Dendritic cell treated with granulocyte-macrophage colony-stimulating factor and Interleukin-4, amounts not matched to agents 40 ng/mL and 50 ng/mL, for 4 days (primary cell): ENCODE results near the gene ANKRD12.
A peak's percentile ranks its signal among the peaks of the same experiment; 100 is the strongest.

ENCODE experiments used
- H3K27ac Mint-ChIP-seq: one replicate; pipeline ENCODE4 v1.8.0; 2022; ENCODE audit warnings: mild to moderate bottlenecking, mixed read lengths
- H3K27me3 Mint-ChIP-seq: one replicate; pipeline ENCODE4 v1.8.0; 2022; ENCODE audit warnings: mild to moderate bottlenecking, mixed read lengths
- H3K36me3 Mint-ChIP-seq: one replicate; pipeline ENCODE4 v1.8.0; 2022; ENCODE audit warnings: low read depth, mixed read lengths
- H3K4me1 Mint-ChIP-seq: one replicate; pipeline ENCODE4 v1.8.0; 2022; ENCODE audit warnings: low read depth, mixed read lengths
- H3K4me3 Mint-ChIP-seq: one replicate; pipeline ENCODE4 v1.8.0; 2022; ENCODE audit warnings: mild to moderate bottlenecking, moderate library complexity, mixed read lengths
- H3K9me3 Mint-ChIP-seq: one replicate; pipeline ENCODE4 v1.8.0; 2022; ENCODE audit warnings: mixed read lengths
- intact Hi-C: fragments of 100-400 bp; cut with micrococcal nuclease; formaldehyde crosslinking; loops from one replicate; pipeline ENCODE4 v1.15.0; 2022

The ANKRD12 gene

GRCh38 chr18:9221040-9221439 lies 84.5 kb downstream of the ANKRD12 start:
- no peak overlapping the region for H3K27ac Mint-ChIP-seq
- H3K4me3 Mint-ChIP-seq: no peak overlapping the region
- H3K36me3 Mint-ChIP-seq: peaks cover 98% of the 10 kb centered on the region
- H3K9me3 Mint-ChIP-seq: no peaks in the 10 kb centered on the region
- intact Hi-C loops: no loop called here
- H3K4me1 Mint-ChIP-seq: no peaks in the 10 kb centered on the region
- no peaks in the 10 kb centered on the region for H3K27me3 Mint-ChIP-seq

DNA sequence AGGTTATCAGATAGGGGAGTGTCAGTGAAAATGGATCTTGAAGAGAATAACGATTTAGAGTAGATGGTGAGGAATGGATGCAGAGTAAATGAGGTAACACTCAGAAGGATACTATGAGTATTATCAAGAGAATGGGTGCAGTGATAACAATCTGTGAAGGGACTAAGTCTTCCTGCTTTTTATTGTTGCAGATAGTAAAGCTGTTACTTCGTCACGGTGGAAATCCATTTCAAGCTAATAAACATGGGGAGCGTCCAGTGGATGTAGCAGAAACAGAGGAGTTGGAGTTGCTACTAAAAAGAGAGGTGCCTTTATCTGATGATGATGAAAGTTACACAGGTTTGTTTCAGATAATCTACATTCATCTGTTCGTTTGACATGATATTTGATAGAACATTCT lies 85.1 kb downstream of the ANKRD12 start:
- H3K4me3 Mint-ChIP-seq: no peak overlapping the region
- no peaks in the 10 kb centered on the region for H3K9me3 Mint-ChIP-seq
- H3K27ac Mint-ChIP-seq: no peak overlapping the region
- intact Hi-C loops: no loop called here
- no peaks in the 10 kb centered on the region for H3K4me1 Mint-ChIP-seq
- H3K36me3 Mint-ChIP-seq: peaks cover 98% of the 10 kb centered on the region
- H3K27me3 Mint-ChIP-seq: no peaks in the 10 kb centered on the region

DNA sequence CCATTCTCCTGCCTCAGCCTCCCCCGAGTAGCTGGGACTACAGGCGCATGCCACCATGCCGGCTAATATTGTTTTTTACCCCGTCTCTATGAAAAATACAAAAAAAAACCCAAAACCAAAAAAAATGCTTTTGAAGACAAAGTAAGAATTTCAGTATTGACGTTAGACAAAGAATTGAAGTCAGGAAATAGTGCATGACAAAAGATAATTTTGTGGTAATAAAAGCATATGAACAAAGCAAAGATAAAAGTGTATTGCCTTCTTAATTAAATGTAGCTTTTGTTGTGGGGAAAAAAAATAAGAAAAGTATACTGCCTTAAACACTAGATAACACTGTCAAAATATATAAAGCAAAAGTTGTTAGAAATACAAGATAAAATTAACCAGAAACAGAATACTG lies 86.8 kb downstream of the ANKRD12 start:
- intact Hi-C loops: no loop called here
- H3K36me3 Mint-ChIP-seq: peaks cover 98% of the 10 kb centered on the region
- H3K27me3 Mint-ChIP-seq: no peaks in the 10 kb centered on the region
- no peak overlapping the region for H3K4me3 Mint-ChIP-seq
- no peaks in the 10 kb centered on the region for H3K9me3 Mint-ChIP-seq
- no peaks in the 10 kb centered on the region for H3K4me1 Mint-ChIP-seq
- H3K27ac Mint-ChIP-seq: no peak overlapping the region

GRCh38 chr18:9226463-9226862 lies 89.9 kb downstream of the ANKRD12 start:
- Mint-ChIP-seq H3K4me1 (peaks cover 17% of the 10 kb centered on the region), H3K9me3 (peaks cover 12% of the 10 kb centered on the region), H3K27me3 (no peaks in the 10 kb centered on the region), H3K27ac (no peak overlapping the region), H3K4me3 (no peak overlapping the region), H3K36me3 (peaks cover 98% of the 10 kb centered on the region)
- intact Hi-C loops: no loop called here

DNA sequence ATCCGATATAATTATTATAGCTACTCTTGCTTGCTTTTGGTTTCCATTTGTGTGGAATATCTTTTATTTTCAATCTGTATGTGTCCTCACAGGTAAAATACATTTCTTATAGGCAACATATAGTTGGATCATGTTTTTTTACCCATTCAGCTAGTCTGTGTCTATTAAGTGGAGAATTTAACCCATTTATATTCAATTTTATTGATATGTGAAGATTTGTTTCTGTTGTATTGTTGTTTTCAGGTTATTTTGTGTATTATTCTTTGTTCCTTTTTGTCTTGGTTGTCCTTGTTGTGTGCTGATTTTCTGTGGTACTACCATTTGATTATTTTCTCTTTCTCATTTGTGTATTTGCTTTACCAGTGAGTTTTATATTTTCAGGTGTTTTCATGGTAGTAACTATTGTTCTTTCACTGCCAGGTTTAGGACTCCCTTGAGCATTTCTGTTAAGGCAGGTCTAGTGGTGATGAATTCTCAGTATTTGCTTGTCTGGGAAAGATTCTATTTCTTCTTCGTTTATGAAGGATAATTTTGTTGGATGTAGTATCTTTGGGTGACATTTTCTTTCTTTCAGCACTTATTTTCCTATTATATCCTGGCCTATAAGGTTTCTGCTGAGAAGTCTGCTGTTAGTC lies 95.4 kb downstream of the ANKRD12 start:
- Mint-ChIP-seq H3K4me1 (peaks cover 52% of the 10 kb centered on the region), H3K9me3 (peaks cover 24% of the 10 kb centered on the region), H3K36me3 (peaks cover 98% of the 10 kb centered on the region), H3K4me3 (no peak overlapping the region), H3K27ac (no peak overlapping the region), H3K27me3 (no peaks in the 10 kb centered on the region)
- intact Hi-C loops: no loop called here

DNA sequence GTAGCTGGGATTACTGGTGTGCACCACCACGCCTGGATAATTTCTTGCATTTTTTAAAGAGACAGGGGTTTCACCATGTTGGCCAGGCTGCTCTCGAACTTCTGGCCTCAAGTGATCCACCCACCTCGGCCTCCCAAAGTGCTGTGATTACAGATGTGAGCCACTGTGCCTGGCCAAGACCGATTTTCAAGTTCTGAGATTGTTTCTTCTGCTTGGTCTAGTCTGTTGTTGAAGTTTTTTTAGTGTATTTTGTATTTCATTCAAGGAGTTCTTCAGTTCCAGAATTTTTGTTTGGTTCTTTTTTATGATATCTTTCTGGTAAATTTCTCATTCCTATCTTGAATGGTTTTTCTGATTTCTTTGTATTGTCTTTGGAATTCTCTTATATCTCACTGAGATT lies 96.4 kb downstream of the ANKRD12 start:
- intact Hi-C loops: no loop called here
- H3K36me3 Mint-ChIP-seq: peaks cover 100% of the 10 kb centered on the region
- no peaks in the 10 kb centered on the region for H3K27me3 Mint-ChIP-seq
- peaks cover 24% of the 10 kb centered on the region for H3K9me3 Mint-ChIP-seq
- H3K27ac Mint-ChIP-seq: no peak overlapping the region
- H3K4me1 Mint-ChIP-seq: peaks cover 62% of the 10 kb centered on the region
- H3K4me3 Mint-ChIP-seq: no peak overlapping the region

- Mint-ChIP-seq H3K27ac (no peak overlapping the region), H3K9me3 (peaks cover 24% of the 10 kb centered on the region), H3K36me3 (peaks cover 100% of the 10 kb centered on the region), H3K27me3 (no peaks in the 10 kb centered on the region), H3K4me1 (peaks cover 69% of the 10 kb centered on the region), H3K4me3 (no peak overlapping the region)
- intact Hi-C loops: no loop called here
Measured at GRCh38 chr18:9233771-9234440, 97.3 kb downstream of the ANKRD12 start.

- Mint-ChIP-seq H3K4me1 (peaks cover 65% of the 10 kb centered on the region), H3K4me3 (no peak overlapping the region), H3K36me3 (peaks cover 100% of the 10 kb centered on the region), H3K9me3 (peaks cover 24% of the 10 kb centered on the region), H3K27me3 (no peaks in the 10 kb centered on the region), H3K27ac (no peak overlapping the region)
- intact Hi-C loops: no loop called here
Measured at GRCh38 chr18:9234528-9234927, 97.9 kb downstream of the ANKRD12 start.

DNA sequence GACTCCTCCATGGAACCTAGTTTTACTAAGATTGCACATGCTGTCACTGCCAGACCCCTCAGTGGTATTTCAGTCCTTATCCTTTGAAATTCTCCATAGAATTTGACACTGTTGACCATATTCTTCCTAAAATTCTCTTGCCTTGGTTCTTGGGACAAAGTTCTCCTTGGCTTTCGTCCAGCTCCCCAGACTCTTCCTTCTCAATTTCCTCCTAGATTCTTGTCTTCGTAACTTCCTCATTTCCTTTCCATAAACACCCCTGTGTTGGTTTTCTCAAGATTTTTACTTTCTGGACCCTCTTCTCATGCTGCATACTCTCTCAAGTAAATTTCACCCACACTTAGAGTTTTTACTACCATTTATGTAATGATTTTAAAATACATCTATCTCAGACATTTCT lies 101.4 kb downstream of the ANKRD12 start:
- Mint-ChIP-seq H3K27me3 (no peaks in the 10 kb centered on the region), H3K27ac (peak overlapping the region; percentile 3), H3K36me3 (peaks cover 79% of the 10 kb centered on the region), H3K9me3 (no peaks in the 10 kb centered on the region), H3K4me3 (no peak overlapping the region), H3K4me1 (peaks cover 61% of the 10 kb centered on the region)
- intact Hi-C loops: no loop called here

DNA sequence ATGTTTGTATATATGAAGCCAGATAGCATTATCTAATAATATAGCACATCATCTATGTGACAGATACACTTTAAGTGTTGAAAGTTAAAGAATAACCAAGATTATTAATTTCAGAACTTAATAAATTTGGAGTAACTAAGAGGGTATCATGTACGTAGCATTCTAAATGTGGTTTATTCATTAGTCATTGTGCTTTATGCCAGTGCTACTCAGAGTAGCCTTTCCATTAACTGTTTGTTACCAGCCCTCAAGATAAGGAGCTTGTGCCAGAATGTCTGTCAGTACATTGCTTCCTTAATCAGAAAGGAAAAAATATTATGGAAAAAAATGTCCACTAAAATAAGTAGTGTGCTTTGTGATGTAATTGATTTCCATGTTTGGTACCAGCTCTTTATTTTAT lies 103.1 kb downstream of the ANKRD12 start:
- H3K4me1 Mint-ChIP-seq: peaks cover 57% of the 10 kb centered on the region
- intact Hi-C loops: no loop called here
- no peaks in the 10 kb centered on the region for H3K27me3 Mint-ChIP-seq
- H3K4me3 Mint-ChIP-seq: no peak overlapping the region
- H3K36me3 Mint-ChIP-seq: peaks cover 79% of the 10 kb centered on the region
- no peaks in the 10 kb centered on the region for H3K9me3 Mint-ChIP-seq
- H3K27ac Mint-ChIP-seq: no peak overlapping the region

GRCh38 chr18:9240270-9240669 lies 103.7 kb downstream of the ANKRD12 start:
- H3K9me3 Mint-ChIP-seq: no peaks in the 10 kb centered on the region
- peaks cover 79% of the 10 kb centered on the region for H3K36me3 Mint-ChIP-seq
- H3K4me1 Mint-ChIP-seq: peaks cover 52% of the 10 kb centered on the region
- intact Hi-C loops: no loop called here
- H3K27me3 Mint-ChIP-seq: no peaks in the 10 kb centered on the region
- no peak overlapping the region for H3K27ac Mint-ChIP-seq
- no peak overlapping the region for H3K4me3 Mint-ChIP-seq

DNA sequence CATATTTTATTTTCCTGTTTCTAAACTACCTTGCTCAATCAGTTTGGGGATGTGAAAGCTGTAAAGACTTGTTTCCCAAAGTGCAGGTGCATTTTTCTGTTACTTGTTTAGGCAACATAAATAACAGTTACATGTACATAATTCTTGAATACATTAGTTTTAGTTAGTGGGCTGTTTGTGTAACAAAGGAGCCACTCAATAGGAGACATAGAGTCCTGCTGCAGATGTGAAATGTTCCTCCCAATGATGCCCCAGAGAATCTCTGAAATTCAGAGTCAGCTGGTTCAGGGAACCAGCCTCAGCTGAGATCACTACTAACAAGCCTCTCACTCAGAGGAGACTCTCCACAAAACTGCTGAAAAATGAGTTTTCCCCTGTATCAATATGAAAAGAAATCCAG lies 106.4 kb downstream of the ANKRD12 start:
- intact Hi-C loops: no loop called here

DNA sequence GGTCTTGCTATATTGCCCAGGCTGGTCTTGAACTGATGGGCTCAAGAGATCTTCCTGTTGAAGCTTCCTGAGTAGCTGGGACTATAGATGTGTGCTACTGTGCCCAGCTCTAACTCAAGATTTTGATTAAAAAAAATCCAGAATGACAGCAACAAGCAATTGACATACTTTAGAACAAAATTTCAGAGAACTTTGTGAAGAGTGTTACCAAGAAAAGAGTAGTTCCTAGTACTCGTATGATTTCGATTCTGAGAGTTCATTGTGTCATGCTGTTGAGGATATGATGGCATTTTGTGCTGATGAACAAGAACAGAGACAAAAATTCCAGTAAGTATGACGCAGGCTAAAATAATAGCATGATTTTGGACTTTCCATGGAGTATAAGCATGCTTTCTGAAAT lies 107.8 kb downstream of the ANKRD12 start:
- H3K4me3 Mint-ChIP-seq: no peak overlapping the region
- H3K9me3 Mint-ChIP-seq: no peaks in the 10 kb centered on the region
- peaks cover 58% of the 10 kb centered on the region for H3K36me3 Mint-ChIP-seq
- no peak overlapping the region for H3K27ac Mint-ChIP-seq
- no peaks in the 10 kb centered on the region for H3K27me3 Mint-ChIP-seq
- peaks cover 24% of the 10 kb centered on the region for H3K4me1 Mint-ChIP-seq
- intact Hi-C loops: no loop called here

More for the DNA sequence above, 106.4 kb downstream of the ANKRD12 start:
- H3K27me3 Mint-ChIP-seq: no peaks in the 10 kb centered on the region
- H3K4me1 Mint-ChIP-seq: peaks cover 35% of the 10 kb centered on the region
- H3K36me3 Mint-ChIP-seq: peaks cover 64% of the 10 kb centered on the region
- peak overlapping the region; percentile 58 for H3K27ac Mint-ChIP-seq
- H3K4me3 Mint-ChIP-seq: no peak overlapping the region
- no peaks in the 10 kb centered on the region for H3K9me3 Mint-ChIP-seq

DNA sequence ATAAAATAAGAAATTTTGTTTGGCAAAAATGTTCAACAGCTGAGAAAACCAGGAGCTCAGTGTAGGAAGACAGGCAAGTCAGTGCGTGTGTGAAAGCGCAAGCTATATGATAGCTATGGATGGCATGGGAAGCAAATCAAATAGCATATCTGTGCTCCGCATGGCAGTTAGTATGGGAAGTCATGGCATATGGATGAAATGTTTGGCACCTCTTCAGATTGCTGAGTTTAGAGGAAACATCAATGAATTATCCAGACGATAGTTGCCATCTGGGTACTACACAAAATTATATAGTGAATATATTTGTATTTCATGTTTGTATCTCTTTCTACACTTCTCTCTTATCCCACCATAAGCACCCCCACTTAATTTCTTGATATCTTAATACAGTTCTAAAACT lies 112.1 kb downstream of the ANKRD12 start:
- no peak overlapping the region for H3K4me3 Mint-ChIP-seq
- H3K27me3 Mint-ChIP-seq: no peaks in the 10 kb centered on the region
- H3K27ac Mint-ChIP-seq: no peak overlapping the region
- H3K36me3 Mint-ChIP-seq: peaks cover 66% of the 10 kb centered on the region
- peaks cover 15% of the 10 kb centered on the region for H3K4me1 Mint-ChIP-seq
- H3K9me3 Mint-ChIP-seq: no peaks in the 10 kb centered on the region
- intact Hi-C loops: no loop called here

- Mint-ChIP-seq H3K4me3 (no peak overlapping the region), H3K27me3 (no peaks in the 10 kb centered on the region), H3K9me3 (peaks cover 3% of the 10 kb centered on the region), H3K36me3 (peaks cover 66% of the 10 kb centered on the region), H3K27ac (no peak overlapping the region), H3K4me1 (peaks cover 11% of the 10 kb centered on the region)
- intact Hi-C loops: no loop called here
Measured at GRCh38 chr18:9249254-9249653, 112.7 kb downstream of the ANKRD12 start.
